ENCODE measurements around the gene AGMAT.

AGMAT gene

GRCh38 chr1:15524283-15525049, 60.4 kb downstream of the AGMAT start:
- H3K27ac ChIP-seq: peak overlapping the region; percentile 88
- TF ChIP-seq CTCF (conservative IDR thresholded peaks at IDR 0.05; ENCODE audit: low read depth): no peak
- ChIA-PET CTCF (interaction anchor here (0.6 kb wide), 1 partner anchor 1026 kb away, joined by 3 read pairs; no protein-coding TSS in a partner anchor), POLR2A (ENCODE audit: low non-redundant PET) (no interaction called here)
- DNase-seq (ENCODE audit: low spot score): peak; percentile 92

DNA sequence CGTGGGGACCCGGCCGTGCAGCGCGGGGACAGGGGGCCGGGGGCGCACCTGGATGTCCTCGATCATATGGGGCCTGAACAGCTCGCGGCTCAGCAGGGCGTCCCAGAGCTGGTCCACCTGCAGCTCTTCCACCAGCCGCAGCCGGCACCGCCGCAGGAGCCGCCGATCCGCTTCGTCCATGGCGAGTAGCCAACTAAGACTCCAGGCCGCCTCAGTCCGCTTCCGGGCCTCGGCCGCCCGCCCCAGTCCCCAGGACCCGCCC, 60.9 kb downstream of the AGMAT start, which contains the start of gene CASP9:
Gene CASP9, minus strand, starts transcription at position 195 of the 262 bp plus-strand sequence. Its CDS starts 15 bp downstream, at position 180.
- ChIA-PET POLR2A (ENCODE audit: low non-redundant PET) (no interaction called here), CTCF (interaction anchor here (0.6 kb wide), 1 partner anchor 76 kb away, joined by 3 read pairs; no protein-coding TSS in a partner anchor)
- H3K27ac ChIP-seq: peak within 1 kb of the TSS; percentile 88
- DNase-seq (ENCODE audit: low spot score): no peak
- TF ChIP-seq CTCF (conservative IDR thresholded peaks at IDR 0.05; ENCODE audit: low read depth): no peak

- ChIA-PET CTCF (interaction anchor here (0.6 kb wide), 1 partner anchor 76 kb away, joined by 3 read pairs; no protein-coding TSS in a partner anchor), POLR2A (ENCODE audit: low non-redundant PET) (no interaction called here)
- DNase-seq (ENCODE audit: low spot score): no peak
- no peak for TF ChIP-seq CTCF (conservative IDR thresholded peaks at IDR 0.05; ENCODE audit: low read depth)
- H3K27ac ChIP-seq: peak overlapping the region; percentile 88
Observed at GRCh38 chr1:15523104-15524020, 61.5 kb downstream of the AGMAT start.

- no peak for TF ChIP-seq CTCF (conservative IDR thresholded peaks at IDR 0.05; ENCODE audit: low read depth)
- no peak overlapping the region for H3K27ac ChIP-seq
- ChIA-PET POLR2A (ENCODE audit: low non-redundant PET) (no interaction called here), CTCF (no interaction called here)
- no peak for DNase-seq (ENCODE audit: low spot score)
Observed at GRCh38 chr1:15522551-15522950, 62.3 kb downstream of the AGMAT start.
